Stimulated activated effector memory CD8-positive, alpha-beta T cell treated with anti-CD3 and anti-CD28 coated beads, Interleukin-12 subunit alpha, Interleukin-12 subunit beta, amount 100 ng/mL, for 72 hours (primary cell): Measurements from ENCODE around the gene TRPV6.

ENCODE experiments used
- ATAC-seq: fragments of 150-1000 bp; cut with Tn5 transposase; 2 replicates; pipeline ENCODE4 v1.10.0; 2021
- DNase-seq, 2 donors: peaks; one replicate each; pipeline ENCODE4 v3.0.0; 2021 to 2022; ENCODE audit warnings: low spot score in 2 of 2
- H3K27ac Mint-ChIP-seq: one replicate; pipeline ENCODE4 v1.8.0; 2022; ENCODE audit warnings: mild to moderate bottlenecking, mixed read lengths
- H3K36me3 Mint-ChIP-seq: one replicate; pipeline ENCODE4 v1.8.0; 2022; ENCODE audit warnings: mild to moderate bottlenecking, mixed read lengths
- H3K4me1 Mint-ChIP-seq: one replicate; pipeline ENCODE4 v1.8.0; 2022; ENCODE audit warnings: mixed read lengths
- H3K4me3 Mint-ChIP-seq: one replicate; pipeline ENCODE4 v1.8.0; 2022; ENCODE audit warnings: mild to moderate bottlenecking, mixed read lengths
- H3K9me3 Mint-ChIP-seq: one replicate; pipeline ENCODE4 v1.8.0; 2022; ENCODE audit warnings: mixed read lengths

TRPV6 gene

GRCh38 chr7:142857625-142858024, 27.9 kb downstream of the TRPV6 start:
- no peak overlapping the region for H3K27ac Mint-ChIP-seq
- ATAC-seq: no peak
- H3K9me3 Mint-ChIP-seq: no peaks in the 10 kb centered on the region
- H3K36me3 Mint-ChIP-seq: peaks cover 5% of the 10 kb centered on the region
- no peak overlapping the region for H3K4me3 Mint-ChIP-seq
- peaks cover 25% of the 10 kb centered on the region for H3K4me1 Mint-ChIP-seq
- DNase-seq: no peak

GRCh38 chr7:142856565-142857245, 28.8 kb downstream of the TRPV6 start:
- Mint-ChIP-seq H3K9me3 (no peaks in the 10 kb centered on the region), H3K4me1 (peaks cover 25% of the 10 kb centered on the region), H3K27ac (no peak overlapping the region), H3K4me3 (no peak overlapping the region), H3K36me3 (peaks cover 5% of the 10 kb centered on the region)
- ATAC-seq (no peak), DNase-seq (no peak)

DNA sequence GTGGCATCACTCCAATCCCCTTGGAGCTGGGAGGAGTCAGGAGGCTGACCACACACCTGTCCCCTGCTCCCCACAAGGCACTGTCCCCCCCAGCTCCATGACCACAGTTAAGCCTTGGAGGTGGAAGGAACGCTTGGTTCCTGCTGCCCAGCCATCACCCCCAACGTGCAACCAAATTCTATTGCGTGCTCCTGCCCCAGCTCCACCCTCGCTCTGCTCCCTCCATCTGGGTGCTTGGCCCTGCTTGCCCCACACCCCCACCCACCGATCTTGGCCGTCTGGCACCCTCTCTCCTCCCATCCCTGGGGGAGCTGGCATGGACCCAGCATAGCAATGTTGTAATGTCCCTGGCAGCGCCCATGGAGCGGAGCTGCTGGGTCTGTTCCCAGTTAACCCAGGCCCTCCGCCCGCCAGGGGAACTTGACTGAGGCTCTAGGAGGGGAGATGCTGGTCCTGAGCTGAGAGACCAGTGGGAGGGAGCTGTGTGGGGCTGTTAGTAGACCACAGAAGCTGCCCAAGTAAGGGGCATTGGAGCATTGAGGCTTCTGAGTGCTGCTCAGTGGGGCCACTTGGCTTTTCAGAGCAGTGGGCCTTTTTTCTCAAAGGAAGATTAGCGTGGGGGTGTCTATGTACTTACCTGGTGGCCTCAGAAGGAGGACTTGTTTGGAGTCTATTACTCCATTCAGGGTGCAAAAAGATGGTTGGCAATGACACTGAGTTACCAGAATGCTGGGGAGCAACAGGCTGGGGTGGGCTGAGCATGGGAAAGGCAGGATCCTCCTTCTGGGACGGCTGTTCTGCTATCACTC, 29.6 kb downstream of the TRPV6 start:
- DNase-seq (no peak), ATAC-seq (no peak)
- no peaks in the 10 kb centered on the region for H3K9me3 Mint-ChIP-seq
- no peak overlapping the region for H3K27ac Mint-ChIP-seq
- peaks cover 5% of the 10 kb centered on the region for H3K36me3 Mint-ChIP-seq
- peak overlapping the region; percentile 95 for H3K4me3 Mint-ChIP-seq
- H3K4me1 Mint-ChIP-seq: peaks cover 25% of the 10 kb centered on the region

DNA sequence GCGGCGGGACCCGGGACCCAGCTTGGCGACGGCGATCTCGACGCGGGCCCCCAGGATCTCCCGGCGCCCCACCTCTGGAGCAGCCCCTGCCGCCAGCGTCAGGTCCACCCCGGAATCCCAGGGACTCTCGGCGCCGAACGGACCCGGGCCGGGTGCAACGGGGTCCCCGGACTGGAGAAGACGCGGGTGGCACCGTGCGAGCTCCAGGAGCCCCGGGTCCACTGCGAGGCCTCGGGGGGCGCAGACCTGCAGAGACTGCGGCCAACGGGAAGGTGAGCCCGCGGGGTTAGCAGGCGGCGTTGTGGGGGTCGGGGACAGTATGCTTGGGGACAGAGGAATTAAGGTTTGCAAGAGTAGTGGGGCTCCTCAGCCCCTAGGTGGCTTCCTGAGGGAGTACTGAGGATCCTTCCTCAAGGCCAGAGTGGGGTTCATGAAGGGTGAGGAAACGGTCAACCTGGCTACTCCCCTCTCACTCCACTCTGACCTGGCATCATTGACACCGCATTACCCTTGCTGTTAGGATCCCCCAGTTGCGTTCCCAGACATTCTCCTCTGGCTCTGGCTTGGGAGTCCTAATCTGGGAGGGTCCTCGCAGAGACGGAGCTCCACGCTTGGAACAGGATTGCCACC, 30.3 kb downstream of the TRPV6 start:
- ATAC-seq: no peak

GRCh38 chr7:142854372-142855113, 31.0 kb downstream of the TRPV6 start, which contains the start of gene EPHB6:
EPHB6 (plus strand) TSS chr7:142855076; CDS start chr7:142863228, 8,152 bp downstream.
- Mint-ChIP-seq H3K27ac (peak within 1 kb of the TSS; percentile 86), H3K36me3 (peaks cover 5% of the 10 kb centered on the region), H3K9me3 (no peaks in the 10 kb centered on the region), H3K4me3 (peak within 1 kb of the TSS; percentile 95), H3K4me1 (peaks cover 25% of the 10 kb centered on the region)
- peak; percentile 80 for ATAC-seq
- peak; percentile 44 to 83 for DNase-seq

More for the DNA sequence above, 30.3 kb downstream of the TRPV6 start:
- Mint-ChIP-seq H3K4me1 (peaks cover 25% of the 10 kb centered on the region), H3K27ac (no peak overlapping the region), H3K36me3 (peaks cover 5% of the 10 kb centered on the region), H3K4me3 (peak overlapping the region; percentile 95), H3K9me3 (no peaks in the 10 kb centered on the region)
- DNase-seq: peak in 1 of 2 donors; percentile 69

GRCh38 chr7:142853739-142854371, 31.7 kb downstream of the TRPV6 start:
- peaks cover 25% of the 10 kb centered on the region for H3K4me1 Mint-ChIP-seq
- no peaks in the 10 kb centered on the region for H3K9me3 Mint-ChIP-seq
- peak overlapping the region; percentile 86 for H3K27ac Mint-ChIP-seq
- peaks cover 5% of the 10 kb centered on the region for H3K36me3 Mint-ChIP-seq
- ATAC-seq: peak; percentile 88
- H3K4me3 Mint-ChIP-seq: peak overlapping the region; percentile 95
- peak; percentile 57 to 85 for DNase-seq

DNA sequence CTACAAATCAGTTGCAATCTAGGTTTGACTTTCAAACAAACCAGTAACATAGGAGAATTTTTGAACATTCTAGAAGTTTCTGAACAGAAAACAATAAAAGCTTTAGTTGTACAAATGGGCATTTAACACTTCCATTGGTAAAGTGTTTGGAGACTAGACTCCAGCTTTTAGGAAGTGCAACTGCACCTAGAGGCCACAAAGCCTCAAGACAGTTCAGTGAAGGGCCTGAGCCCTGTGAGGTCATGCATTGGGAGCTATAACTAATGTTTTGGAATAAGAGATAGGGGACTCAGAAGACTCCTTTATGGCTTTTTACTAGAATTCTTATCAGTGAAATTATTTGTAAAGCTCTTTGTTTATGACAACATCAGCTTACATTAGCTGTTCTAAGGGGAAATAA, 33.6 kb downstream of the TRPV6 start:
- H3K4me3 Mint-ChIP-seq: no peak overlapping the region
- H3K9me3 Mint-ChIP-seq: no peaks in the 10 kb centered on the region
- peaks cover 5% of the 10 kb centered on the region for H3K36me3 Mint-ChIP-seq
- H3K4me1 Mint-ChIP-seq: peaks cover 23% of the 10 kb centered on the region
- no peak overlapping the region for H3K27ac Mint-ChIP-seq
- ATAC-seq: no peak
- DNase-seq: no peak

GRCh38 chr7:142851269-142851668, 34.3 kb downstream of the TRPV6 start:
- H3K36me3 Mint-ChIP-seq: peaks cover 5% of the 10 kb centered on the region
- H3K4me3 Mint-ChIP-seq: no peak overlapping the region
- no peak overlapping the region for H3K27ac Mint-ChIP-seq
- DNase-seq (no peak), ATAC-seq (no peak)
- peaks cover 18% of the 10 kb centered on the region for H3K4me1 Mint-ChIP-seq
- H3K9me3 Mint-ChIP-seq: no peaks in the 10 kb centered on the region

DNA sequence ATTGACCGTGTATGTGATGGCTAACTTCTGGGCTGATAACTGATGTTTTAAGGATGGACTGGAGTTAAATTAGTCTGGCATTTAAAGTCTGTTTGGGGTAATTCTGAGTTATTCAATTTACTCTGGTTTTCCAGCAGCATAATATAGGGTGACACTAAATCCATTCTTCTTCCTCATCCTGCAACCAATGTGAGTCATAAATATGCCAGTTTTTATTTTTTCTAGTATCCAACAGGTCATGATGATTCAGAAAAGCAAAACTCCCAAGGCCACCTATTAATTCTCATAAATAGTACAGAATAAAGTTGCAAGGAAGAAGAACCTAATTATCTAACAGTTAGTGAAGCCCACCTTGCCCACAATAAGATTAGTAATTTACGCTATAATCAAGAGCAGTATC, 38.2 kb downstream of the TRPV6 start:
- H3K4me1 Mint-ChIP-seq: no peaks in the 10 kb centered on the region
- H3K36me3 Mint-ChIP-seq: no peaks in the 10 kb centered on the region
- no peak overlapping the region for H3K4me3 Mint-ChIP-seq
- no peak overlapping the region for H3K27ac Mint-ChIP-seq
- DNase-seq (no peak), ATAC-seq (no peak)
- no peaks in the 10 kb centered on the region for H3K9me3 Mint-ChIP-seq

- DNase-seq (no peak), ATAC-seq (no peak)
- Mint-ChIP-seq H3K27ac (no peak overlapping the region), H3K9me3 (no peaks in the 10 kb centered on the region), H3K36me3 (no peaks in the 10 kb centered on the region), H3K4me3 (no peak overlapping the region), H3K4me1 (no peaks in the 10 kb centered on the region)
Observed at GRCh38 chr7:142842251-142842766, 43.2 kb downstream of the TRPV6 start.

- no peaks in the 10 kb centered on the region for H3K4me1 Mint-ChIP-seq
- no peaks in the 10 kb centered on the region for H3K9me3 Mint-ChIP-seq
- ATAC-seq: no peak
- no peaks in the 10 kb centered on the region for H3K36me3 Mint-ChIP-seq
- no peak overlapping the region for H3K4me3 Mint-ChIP-seq
- no peak for DNase-seq
- no peak overlapping the region for H3K27ac Mint-ChIP-seq
Observed at GRCh38 chr7:142838461-142839213, 46.9 kb downstream of the TRPV6 start.

GRCh38 chr7:142836426-142836825, 49.1 kb downstream of the TRPV6 start:
- ATAC-seq (no peak), DNase-seq (no peak)
- Mint-ChIP-seq H3K4me1 (peaks cover 14% of the 10 kb centered on the region), H3K9me3 (no peaks in the 10 kb centered on the region), H3K36me3 (no peaks in the 10 kb centered on the region), H3K27ac (no peak overlapping the region), H3K4me3 (no peak overlapping the region)

- no peaks in the 10 kb centered on the region for H3K9me3 Mint-ChIP-seq
- no peaks in the 10 kb centered on the region for H3K36me3 Mint-ChIP-seq
- no peak overlapping the region for H3K27ac Mint-ChIP-seq
- DNase-seq (no peak), ATAC-seq (no peak)
- H3K4me3 Mint-ChIP-seq: no peak overlapping the region
- peaks cover 22% of the 10 kb centered on the region for H3K4me1 Mint-ChIP-seq
Observed at GRCh38 chr7:142835487-142835886, 50.1 kb downstream of the TRPV6 start.
